Measurements from ENCODE around the gene SLBP. TPM values are rescaled to one million over a fixed set of nuclear protein-coding genes. Genes with fewer than 3 reads are reported as not detected.

The SLBP gene
- total and polyA plus RNA-seq, 10 donors, result 24.0 to 52.0 (median 34.7) TPM

DNA sequence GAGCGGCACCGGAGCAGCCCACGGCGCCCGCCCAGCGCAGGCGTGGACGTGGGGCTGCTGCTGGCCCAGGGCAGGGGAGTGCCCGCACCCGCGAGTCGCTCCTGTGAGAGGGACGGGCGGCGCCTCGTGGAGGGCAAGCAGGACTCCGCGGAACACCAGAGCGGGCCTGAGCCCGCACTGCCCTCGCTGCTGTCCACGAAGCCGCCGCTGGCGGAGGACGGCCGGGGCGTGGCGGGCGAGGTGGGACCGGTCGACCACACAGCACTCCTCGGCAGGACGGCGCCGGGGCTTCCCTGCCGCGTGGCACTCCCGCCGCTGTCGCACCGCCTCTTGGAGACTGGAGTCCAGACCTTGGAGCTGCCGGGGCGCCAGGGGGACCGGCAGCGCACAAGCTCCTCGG is 57.0 kb downstream of the SLBP start:
- intact Hi-C loops (cut with DNase I; ENCODE audit: low total_unique reads), result no loop called here
- Histone ChIP-seq H3K4me3 (no peak overlapping the region), H3K9me3 (no peaks in the 10 kb centered on the region), H3K27me3 (replicated peaks in 1 of 7) (no peaks in the 10 kb centered on the region), H3K4me1 (no peaks in the 10 kb centered on the region), H3K36me3 (peaks cover 0 to 9% (median 0%) of the 10 kb centered on the region in 6 donors), H3K27ac (no peak overlapping the region)
- 93 to 99% (median 95%) methylated on average over 11 to 47 of the region's 47 CpGs for WGBS, 5 donors
- TF ChIP-seq, protein P1, sequence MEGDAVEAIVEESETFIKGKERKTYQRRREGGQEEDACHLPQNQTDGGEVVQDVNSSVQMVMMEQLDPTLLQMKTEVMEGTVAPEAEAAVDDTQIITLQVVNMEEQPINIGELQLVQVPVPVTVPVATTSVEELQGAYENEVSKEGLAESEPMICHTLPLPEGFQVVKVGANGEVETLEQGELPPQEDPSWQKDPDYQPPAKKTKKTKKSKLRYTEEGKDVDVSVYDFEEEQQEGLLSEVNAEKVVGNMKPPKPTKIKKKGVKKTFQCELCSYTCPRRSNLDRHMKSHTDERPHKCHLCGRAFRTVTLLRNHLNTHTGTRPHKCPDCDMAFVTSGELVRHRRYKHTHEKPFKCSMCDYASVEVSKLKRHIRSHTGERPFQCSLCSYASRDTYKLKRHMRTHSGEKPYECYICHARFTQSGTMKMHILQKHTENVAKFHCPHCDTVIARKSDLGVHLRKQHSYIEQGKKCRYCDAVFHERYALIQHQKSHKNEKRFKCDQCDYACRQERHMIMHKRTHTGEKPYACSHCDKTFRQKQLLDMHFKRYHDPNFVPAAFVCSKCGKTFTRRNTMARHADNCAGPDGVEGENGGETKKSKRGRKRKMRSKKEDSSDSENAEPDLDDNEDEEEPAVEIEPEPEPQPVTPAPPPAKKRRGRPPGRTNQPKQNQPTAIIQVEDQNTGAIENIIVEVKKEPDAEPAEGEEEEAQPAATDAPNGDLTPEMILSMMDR (IDR thresholded peaks at IDR 0.05 in 8 of 11, conservative IDR thresholded peaks at IDR 0.05 in 3 of 11), result no peak
- TF ChIP-seq POLR2AphosphoS5 (IDR thresholded peaks at IDR 0.05) (no peak), POLR2A (IDR thresholded peaks at IDR 0.05) (no peak)
- DNase-seq, result no peak

DNA sequence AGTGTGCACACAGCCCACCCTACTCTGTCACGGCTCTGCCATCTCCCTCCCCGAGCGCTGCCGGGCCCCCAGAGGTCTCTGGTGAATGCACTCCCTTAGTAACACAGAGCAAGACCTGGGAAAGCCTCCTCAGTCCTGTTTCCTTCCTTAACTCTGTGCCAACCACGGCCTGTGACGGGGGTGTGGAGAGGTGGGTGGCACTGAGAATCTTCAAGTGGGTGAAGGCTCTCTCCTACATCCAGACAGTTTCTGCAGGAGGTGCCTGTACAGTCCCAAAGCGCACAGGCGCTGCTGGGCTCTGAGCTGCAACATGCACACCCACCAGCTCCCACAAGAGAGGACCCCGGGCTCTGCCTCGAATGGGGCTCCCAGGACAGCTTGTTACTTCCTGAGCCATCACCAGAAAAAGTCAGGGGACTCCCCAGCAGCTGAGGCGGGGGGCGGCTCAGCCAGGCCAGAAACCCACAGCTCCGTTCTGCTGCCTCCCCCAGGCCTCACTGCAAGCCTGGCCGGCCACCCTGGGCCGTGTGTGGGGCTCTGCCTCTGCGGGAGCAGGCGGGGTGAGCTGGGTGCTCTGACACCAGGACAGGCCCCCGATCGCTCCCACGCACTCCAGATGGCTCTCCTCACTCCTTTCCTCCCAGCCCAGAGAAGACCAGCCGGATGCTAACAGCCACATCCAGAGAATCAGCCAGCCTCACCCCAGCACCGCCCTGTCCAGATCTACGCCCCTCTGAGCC is 57.7 kb downstream of the SLBP start:
- whole genome bisulfite sequencing, 5 donors, result 73 to 89% (median 82%) methylated on average over 21 to 23 of the region's 23 CpGs
- H3K4me3 ChIP-seq, result no peak overlapping the region
- H3K4me1 ChIP-seq, result no peaks in the 10 kb centered on the region
- H3K36me3 ChIP-seq, result peaks cover 0 to 9% (median 0%) of the 10 kb centered on the region in 6 donors
- TF ChIP-seq POLR2A (IDR thresholded peaks at IDR 0.05), result no peak
- peak in 2 of 3 donors; percentile 30 to 61 for TF ChIP-seq POLR2AphosphoS5 (IDR thresholded peaks at IDR 0.05)
- H3K27ac ChIP-seq, result no peak overlapping the region
- no peaks in the 10 kb centered on the region for H3K27me3 ChIP-seq (replicated peaks in 1 of 7)
- DNase-seq, result no peak
- no peaks in the 10 kb centered on the region for H3K9me3 ChIP-seq
- intact Hi-C loops (cut with DNase I; ENCODE audit: low total_unique reads), result no loop called here

DNA sequence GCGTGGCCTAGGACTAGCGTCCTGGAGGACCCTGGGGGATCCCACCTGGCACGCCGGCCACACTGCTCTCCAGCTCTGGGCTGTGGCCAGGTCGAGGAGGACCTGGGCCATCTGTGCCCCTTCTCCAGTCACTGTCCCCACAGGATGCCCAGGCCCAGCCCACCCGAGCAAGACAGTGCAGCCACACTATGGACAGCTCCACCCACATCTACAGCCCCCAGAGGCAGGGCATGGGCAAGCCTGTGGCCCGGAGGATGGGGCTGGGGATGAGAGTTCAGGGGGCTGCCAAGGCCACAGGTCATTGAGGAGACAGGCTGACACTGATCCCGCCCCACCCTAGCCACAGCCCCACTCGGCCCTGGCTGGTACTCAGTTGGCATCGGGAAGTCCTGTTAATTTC is 58.3 kb downstream of the SLBP start:
- WGBS, 5 donors, result 85 to 90% (median 88%) methylated on average over 8 to 10 of the region's 10 CpGs
- no peaks in the 10 kb centered on the region for H3K27me3 ChIP-seq (replicated peaks in 1 of 7)
- TF ChIP-seq POLR2AphosphoS5 (IDR thresholded peaks at IDR 0.05) (no peak), POLR2A (IDR thresholded peaks at IDR 0.05) (no peak)
- TF ChIP-seq, protein P1 (IDR thresholded peaks at IDR 0.05 in 8 of 11, conservative IDR thresholded peaks at IDR 0.05 in 3 of 11), result no peak
- H3K36me3 ChIP-seq, result peaks cover 0 to 9% (median 0%) of the 10 kb centered on the region in 6 donors
- intact Hi-C loops (cut with DNase I; ENCODE audit: low total_unique reads), result no loop called here
- no peak overlapping the region for H3K27ac ChIP-seq
- H3K9me3 ChIP-seq, result no peaks in the 10 kb centered on the region
- no peaks in the 10 kb centered on the region for H3K4me1 ChIP-seq
- no peak for DNase-seq
- no peak overlapping the region for H3K4me3 ChIP-seq

DNA sequence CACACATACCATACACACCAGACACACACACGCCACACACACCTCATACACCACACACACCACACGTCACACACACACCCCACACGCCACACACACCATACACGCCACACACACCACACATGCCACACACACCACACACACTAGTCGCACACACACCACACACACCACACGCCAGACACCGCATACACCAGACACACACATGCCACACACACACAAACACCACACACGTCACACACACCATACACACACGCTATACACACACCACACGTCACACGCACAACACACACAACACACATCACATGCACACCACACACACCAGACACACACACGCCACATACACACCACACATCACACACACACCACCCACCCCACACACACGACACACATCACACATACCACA is 60.0 kb downstream of the SLBP start:
- Histone ChIP-seq H3K36me3 (peaks cover 0 to 9% (median 0%) of the 10 kb centered on the region in 6 donors), H3K4me3 (no peak overlapping the region), H3K4me1 (no peaks in the 10 kb centered on the region), H3K27ac (no peak overlapping the region), H3K27me3 (replicated peaks in 1 of 7) (no peaks in the 10 kb centered on the region), H3K9me3 (no peaks in the 10 kb centered on the region)
- DNase-seq, result no peak
- 95 to 99% (median 97%) methylated on average over 13 of the region's 13 CpGs for WGBS, 5 donors
- intact Hi-C loops (cut with DNase I; ENCODE audit: low total_unique reads), result no loop called here
- TF ChIP-seq POLR2A (IDR thresholded peaks at IDR 0.05) (no peak), POLR2AphosphoS5 (IDR thresholded peaks at IDR 0.05) (no peak)
- TF ChIP-seq, protein P1 (IDR thresholded peaks at IDR 0.05 in 8 of 11, conservative IDR thresholded peaks at IDR 0.05 in 3 of 11), result no peak

Measured in spleen (tissue), 11 donors.